Measurements from ENCODE around the gene ATP10B.
"Not testable (repeated sequence)": the region's sequence is repeated elsewhere in the genome, so short reads cannot be mapped to it uniquely, and the experiment has no call there.

ATP10B gene

GRCh38 chr5:160824301-160825001 lies 27.6 kb downstream of the ATP10B start:
- H3K9me3 ChIP-seq (ENCODE audit: control insufficient read depth, low read length): no peaks in the 10 kb centered on the region
- H3K36me3 ChIP-seq (ENCODE audit: control insufficient read depth, insufficient read depth, low read length): no peaks in the 10 kb centered on the region
- no peaks in the 10 kb centered on the region for H3K4me1 ChIP-seq (ENCODE audit: control insufficient read depth, insufficient read depth, low read length)
- H3K4me3 ChIP-seq (ENCODE audit: insufficient read depth, low read depth, low read length): no peak overlapping the region
- 93 to 94% methylated on average over 3 of the region's 3 CpGs for WGBS, 2 experiments
- H3K27ac ChIP-seq (ENCODE audit: insufficient read depth, low read depth, low read length, poor library complexity, severe bottlenecking): no peak overlapping the region
- no peaks in the 10 kb centered on the region for H3K27me3 ChIP-seq (ENCODE audit: control insufficient read depth, insufficient read depth, low read length, poor library complexity, severe bottlenecking)

DNA sequence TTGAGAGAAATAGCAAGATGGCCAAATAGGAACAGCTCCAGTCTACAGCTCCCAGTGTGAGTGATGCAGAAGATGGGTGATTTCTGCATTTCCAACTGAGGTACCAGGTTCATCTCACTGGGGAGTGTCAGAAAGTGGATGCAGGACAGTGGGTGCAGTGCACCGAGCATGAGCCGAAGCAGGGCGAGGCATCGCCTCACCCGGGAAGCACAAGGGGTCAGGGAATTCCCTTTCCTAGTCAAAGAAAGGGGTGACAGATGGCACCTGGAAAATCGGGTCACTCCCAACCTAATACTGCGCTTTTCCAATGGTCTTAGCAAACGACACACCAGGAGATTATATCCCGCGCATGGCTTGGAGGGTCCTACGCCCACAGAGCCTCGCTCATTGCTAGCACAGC lies 39.0 kb downstream of the ATP10B start:
- H3K4me3 ChIP-seq (ENCODE audit: insufficient read depth, low read depth, low read length); H3K36me3 ChIP-seq (ENCODE audit: control insufficient read depth, insufficient read depth, low read length); H3K9me3 ChIP-seq (ENCODE audit: control insufficient read depth, low read length); H3K4me1 ChIP-seq (ENCODE audit: control insufficient read depth, insufficient read depth, low read length); H3K27ac ChIP-seq (ENCODE audit: insufficient read depth, low read depth, low read length, poor library complexity, severe bottlenecking); H3K27me3 ChIP-seq (ENCODE audit: control insufficient read depth, insufficient read depth, low read length, poor library complexity, severe bottlenecking): not testable (repeated sequence)
- WGBS, 2 experiments: 93 to 97% methylated on average over 12 of the region's 12 CpGs

DNA sequence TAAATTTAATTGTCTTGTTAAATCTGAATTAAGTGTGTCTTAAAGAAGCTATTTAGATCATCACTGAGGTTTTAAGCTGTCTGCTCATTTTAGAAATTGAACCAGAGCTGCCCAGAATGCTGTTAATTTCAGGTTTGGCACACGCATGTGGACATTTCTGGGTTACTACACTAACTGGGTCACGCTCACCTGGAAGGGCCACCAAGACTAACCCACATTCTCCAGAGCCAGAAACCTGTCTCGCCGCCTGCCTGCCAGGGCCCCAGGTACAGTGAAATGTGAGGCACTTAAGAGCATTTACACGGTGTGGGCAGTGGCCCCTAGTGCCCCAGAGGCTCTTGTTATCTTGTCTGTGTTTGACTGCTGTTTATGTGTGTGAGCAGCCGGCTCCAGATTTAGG lies 46.6 kb downstream of the ATP10B start:
- Histone ChIP-seq H3K27ac (ENCODE audit: insufficient read depth, low read depth, low read length, poor library complexity, severe bottlenecking) (no peak overlapping the region), H3K27me3 (ENCODE audit: control insufficient read depth, insufficient read depth, low read length, poor library complexity, severe bottlenecking) (no peaks in the 10 kb centered on the region), H3K4me1 (ENCODE audit: control insufficient read depth, insufficient read depth, low read length) (no peaks in the 10 kb centered on the region), H3K36me3 (ENCODE audit: control insufficient read depth, insufficient read depth, low read length) (no peaks in the 10 kb centered on the region), H3K4me3 (ENCODE audit: insufficient read depth, low read depth, low read length) (no peak overlapping the region), H3K9me3 (ENCODE audit: control insufficient read depth, low read length) (no peaks in the 10 kb centered on the region)
- WGBS, 2 experiments: 93 to 95% methylated on average over 6 of the region's 6 CpGs

DNA sequence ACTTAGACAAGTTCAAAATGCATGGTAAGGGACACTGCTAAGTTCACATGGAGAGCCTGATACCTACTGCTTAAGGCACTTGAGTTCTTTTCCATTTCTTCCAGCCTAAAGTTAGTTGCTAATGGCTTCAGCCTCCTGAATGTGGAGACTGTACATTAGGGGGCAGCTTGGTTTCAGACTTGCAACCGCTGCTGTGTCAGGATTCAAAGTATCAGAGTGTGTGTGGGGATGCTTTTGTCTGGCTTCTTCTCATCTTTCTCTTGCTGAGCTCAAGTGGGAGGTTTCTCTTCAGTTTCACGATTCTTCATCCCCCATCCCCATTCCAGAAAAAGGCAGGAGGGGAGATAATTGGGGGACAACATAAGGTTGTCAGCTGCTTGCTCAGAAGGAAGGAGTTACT lies 49.4 kb downstream of the ATP10B start:
- 55 to 70% methylated on average over 2 of the region's 2 CpGs for WGBS, 2 experiments
- Histone ChIP-seq H3K36me3 (ENCODE audit: control insufficient read depth, insufficient read depth, low read length) (no peaks in the 10 kb centered on the region), H3K4me1 (ENCODE audit: control insufficient read depth, insufficient read depth, low read length) (no peaks in the 10 kb centered on the region), H3K27me3 (ENCODE audit: control insufficient read depth, insufficient read depth, low read length, poor library complexity, severe bottlenecking) (no peaks in the 10 kb centered on the region), H3K27ac (ENCODE audit: insufficient read depth, low read depth, low read length, poor library complexity, severe bottlenecking) (no peak overlapping the region), H3K9me3 (ENCODE audit: control insufficient read depth, low read length) (no peaks in the 10 kb centered on the region), H3K4me3 (ENCODE audit: insufficient read depth, low read depth, low read length) (no peak overlapping the region)

GRCh38 chr5:160800375-160801275 lies 51.4 kb downstream of the ATP10B start:
- no peak overlapping the region for H3K4me3 ChIP-seq (ENCODE audit: insufficient read depth, low read depth, low read length)
- 90 to 91% methylated on average over 4 of the region's 4 CpGs for WGBS, 2 experiments
- H3K4me1 ChIP-seq (ENCODE audit: control insufficient read depth, insufficient read depth, low read length): no peaks in the 10 kb centered on the region
- no peak overlapping the region for H3K27ac ChIP-seq (ENCODE audit: insufficient read depth, low read depth, low read length, poor library complexity, severe bottlenecking)
- H3K9me3 ChIP-seq (ENCODE audit: control insufficient read depth, low read length): no peaks in the 10 kb centered on the region
- H3K27me3 ChIP-seq (ENCODE audit: control insufficient read depth, insufficient read depth, low read length, poor library complexity, severe bottlenecking): no peaks in the 10 kb centered on the region
- no peaks in the 10 kb centered on the region for H3K36me3 ChIP-seq (ENCODE audit: control insufficient read depth, insufficient read depth, low read length)

- H3K9me3 ChIP-seq (ENCODE audit: control insufficient read depth, low read length): no peaks in the 10 kb centered on the region
- WGBS, 2 experiments: 89 to 90% methylated on average over 3 to 4 of the region's 4 CpGs
- no peak overlapping the region for H3K4me3 ChIP-seq (ENCODE audit: insufficient read depth, low read depth, low read length)
- no peak overlapping the region for H3K27ac ChIP-seq (ENCODE audit: insufficient read depth, low read depth, low read length, poor library complexity, severe bottlenecking)
- H3K27me3 ChIP-seq (ENCODE audit: control insufficient read depth, insufficient read depth, low read length, poor library complexity, severe bottlenecking): no peaks in the 10 kb centered on the region
- no peaks in the 10 kb centered on the region for H3K4me1 ChIP-seq (ENCODE audit: control insufficient read depth, insufficient read depth, low read length)
- H3K36me3 ChIP-seq (ENCODE audit: control insufficient read depth, insufficient read depth, low read length): no peaks in the 10 kb centered on the region
Observed at GRCh38 chr5:160799184-160799583, 52.8 kb downstream of the ATP10B start.

DNA sequence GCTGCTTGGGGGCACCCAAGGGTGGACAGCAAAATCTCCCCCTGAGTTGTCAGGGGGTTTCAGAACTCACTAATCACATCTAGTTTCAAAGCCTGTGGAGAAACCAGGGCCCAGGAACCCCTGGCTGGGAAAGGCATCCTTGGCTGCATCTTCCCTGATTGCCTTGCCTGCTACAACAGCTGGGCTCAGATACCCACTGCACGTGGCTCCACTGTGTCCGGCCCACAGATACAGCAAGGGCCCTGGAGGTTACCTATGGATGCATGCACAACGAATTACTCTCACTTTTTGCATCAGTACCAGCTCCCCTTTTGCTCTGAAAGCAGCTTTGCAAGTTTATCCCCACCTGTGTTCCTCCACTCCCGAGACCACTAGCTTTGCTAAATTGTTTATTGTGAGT lies 55.0 kb downstream of the ATP10B start:
- no peaks in the 10 kb centered on the region for H3K4me1 ChIP-seq (ENCODE audit: control insufficient read depth, insufficient read depth, low read length)

GRCh38 chr5:160793530-160793899 lies 58.5 kb downstream of the ATP10B start:
- H3K36me3 ChIP-seq (ENCODE audit: control insufficient read depth, insufficient read depth, low read length): no peaks in the 10 kb centered on the region
- H3K4me1 ChIP-seq (ENCODE audit: control insufficient read depth, insufficient read depth, low read length): no peaks in the 10 kb centered on the region
- H3K9me3 ChIP-seq (ENCODE audit: control insufficient read depth, low read length): no peaks in the 10 kb centered on the region
- 82 to 85% methylated on average over 2 of the region's 2 CpGs for WGBS, 2 experiments
- H3K27me3 ChIP-seq (ENCODE audit: control insufficient read depth, insufficient read depth, low read length, poor library complexity, severe bottlenecking): no peaks in the 10 kb centered on the region
- no peak overlapping the region for H3K4me3 ChIP-seq (ENCODE audit: insufficient read depth, low read depth, low read length)
- H3K27ac ChIP-seq (ENCODE audit: insufficient read depth, low read depth, low read length, poor library complexity, severe bottlenecking): no peak overlapping the region

More for the DNA sequence above, 55.0 kb downstream of the ATP10B start:
- no peak overlapping the region for H3K4me3 ChIP-seq (ENCODE audit: insufficient read depth, low read depth, low read length)
- no peak overlapping the region for H3K27ac ChIP-seq (ENCODE audit: insufficient read depth, low read depth, low read length, poor library complexity, severe bottlenecking)
- 89 to 93% methylated on average over 3 to 4 of the region's 4 CpGs for WGBS, 2 experiments
- H3K27me3 ChIP-seq (ENCODE audit: control insufficient read depth, insufficient read depth, low read length, poor library complexity, severe bottlenecking): no peaks in the 10 kb centered on the region
- no peaks in the 10 kb centered on the region for H3K9me3 ChIP-seq (ENCODE audit: control insufficient read depth, low read length)
- no peaks in the 10 kb centered on the region for H3K36me3 ChIP-seq (ENCODE audit: control insufficient read depth, insufficient read depth, low read length)

DNA sequence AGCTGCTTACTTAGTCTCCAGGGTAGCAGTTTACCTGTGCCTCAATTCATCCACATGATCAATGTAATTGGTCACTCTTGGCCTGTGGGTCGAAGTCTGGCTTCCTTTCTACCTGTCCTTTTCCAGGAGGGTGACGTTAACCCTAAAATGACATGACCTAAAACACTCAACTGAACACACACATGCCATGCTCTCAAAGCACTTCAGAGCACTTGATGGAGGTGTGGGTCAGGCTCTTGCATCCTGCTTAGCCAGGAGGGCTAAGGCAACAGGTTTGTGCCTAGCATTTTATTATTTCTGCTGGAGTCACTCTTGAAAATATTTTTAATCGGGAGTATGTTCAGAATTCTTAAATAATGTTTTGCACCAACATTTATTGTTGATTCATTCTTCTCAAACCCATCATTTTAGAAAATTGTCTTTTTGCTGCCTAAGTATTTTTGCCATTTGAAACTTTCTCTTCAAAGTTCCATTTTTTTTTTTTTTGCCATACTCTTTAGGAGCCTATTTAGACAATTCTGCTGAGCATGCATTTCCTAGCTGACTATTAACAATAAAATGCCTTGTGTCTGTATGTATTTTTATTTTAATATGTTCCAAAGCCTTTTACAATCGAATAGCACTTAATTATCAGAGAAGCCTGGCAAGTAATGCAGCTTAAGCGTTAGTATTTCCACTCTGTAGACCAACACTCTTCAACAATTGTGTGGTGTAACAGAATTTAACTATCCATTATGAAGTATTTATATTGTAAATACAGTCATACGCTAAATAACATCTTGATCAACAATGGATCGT lies 59.1 kb downstream of the ATP10B start:
- Histone ChIP-seq H3K4me1 (ENCODE audit: control insufficient read depth, insufficient read depth, low read length) (no peaks in the 10 kb centered on the region), H3K9me3 (ENCODE audit: control insufficient read depth, low read length) (no peaks in the 10 kb centered on the region), H3K4me3 (ENCODE audit: insufficient read depth, low read depth, low read length) (no peak overlapping the region), H3K27me3 (ENCODE audit: control insufficient read depth, insufficient read depth, low read length, poor library complexity, severe bottlenecking) (no peaks in the 10 kb centered on the region), H3K27ac (ENCODE audit: insufficient read depth, low read depth, low read length, poor library complexity, severe bottlenecking) (no peak overlapping the region), H3K36me3 (ENCODE audit: control insufficient read depth, insufficient read depth, low read length) (no peaks in the 10 kb centered on the region)
- 95 to 96% methylated on average over 5 to 6 of the region's 7 CpGs for WGBS, 2 experiments

- no peaks in the 10 kb centered on the region for H3K27me3 ChIP-seq (ENCODE audit: control insufficient read depth, insufficient read depth, low read length, poor library complexity, severe bottlenecking)
- H3K27ac ChIP-seq (ENCODE audit: insufficient read depth, low read depth, low read length, poor library complexity, severe bottlenecking): no peak overlapping the region
- H3K36me3 ChIP-seq (ENCODE audit: control insufficient read depth, insufficient read depth, low read length): no peaks in the 10 kb centered on the region
- no peaks in the 10 kb centered on the region for H3K4me1 ChIP-seq (ENCODE audit: control insufficient read depth, insufficient read depth, low read length)
- 88 to 92% methylated on average over 2 of the region's 2 CpGs for WGBS, 2 experiments
- H3K9me3 ChIP-seq (ENCODE audit: control insufficient read depth, low read length): no peaks in the 10 kb centered on the region
- no peak overlapping the region for H3K4me3 ChIP-seq (ENCODE audit: insufficient read depth, low read depth, low read length)
Observed at GRCh38 chr5:160792281-160792680, 59.7 kb downstream of the ATP10B start.
